MV-4-11 (cell line): ENCODE data around the gene PROSER2.
"Not testable (repeated sequence)": the region's sequence is repeated elsewhere in the genome, so short reads cannot be mapped to it uniquely, and the experiment has no call there.

Source experiments
- DNase-seq: peaks from one replicate; lab custom pipeline; 2025; lab: John Stamatoyannopoulos, UW

Gene PROSER2

GRCh38 chr10:11835704-11836103, 12.5 kb downstream of the PROSER2 start:
- DNase-seq: no peak

GRCh38 chr10:11837372-11838161, 14.4 kb downstream of the PROSER2 start:
- no peak for DNase-seq

- no peak for DNase-seq
Measured at GRCh38 chr10:11838298-11838852, 15.2 kb downstream of the PROSER2 start.

GRCh38 chr10:11841375-11841774, 18.2 kb downstream of the PROSER2 start:
- DNase-seq: no peak

- DNase-seq: no peak
Measured at GRCh38 chr10:11842411-11842810, 19.3 kb downstream of the PROSER2 start.

- no peak for DNase-seq
Measured at GRCh38 chr10:11845113-11845512, 22.0 kb downstream of the PROSER2 start.

GRCh38 chr10:11846542-11846941, 23.4 kb downstream of the PROSER2 start:
- no peak for DNase-seq

GRCh38 chr10:11849277-11849676, 26.1 kb downstream of the PROSER2 start:
- DNase-seq: no peak

- DNase-seq: peak; percentile 99
Measured at GRCh38 chr10:11849911-11850310, 26.8 kb downstream of the PROSER2 start.

- DNase-seq: no peak
Measured at GRCh38 chr10:11851910-11852309, 28.8 kb downstream of the PROSER2 start.

GRCh38 chr10:11852637-11853036, 29.5 kb downstream of the PROSER2 start:
- not testable (repeated sequence) for DNase-seq

GRCh38 chr10:11853468-11853867, 30.3 kb downstream of the PROSER2 start:
- DNase-seq: no peak

- DNase-seq: no peak
Measured at GRCh38 chr10:11854301-11854700, 31.1 kb downstream of the PROSER2 start.

GRCh38 chr10:11856089-11856488, 32.9 kb downstream of the PROSER2 start:
- DNase-seq: no peak

- DNase-seq: no peak
Measured at GRCh38 chr10:11856678-11857077, 33.5 kb downstream of the PROSER2 start.

GRCh38 chr10:11858093-11858492, 34.9 kb downstream of the PROSER2 start:
- DNase-seq: no peak

GRCh38 chr10:11861341-11861740, 38.2 kb downstream of the PROSER2 start:
- no peak for DNase-seq

- no peak for DNase-seq
Measured at GRCh38 chr10:11861811-11862428, 38.8 kb downstream of the PROSER2 start.

GRCh38 chr10:11863353-11864109, 40.4 kb downstream of the PROSER2 start:
- DNase-seq: peak; percentile 20

GRCh38 chr10:11864727-11865126, 41.6 kb downstream of the PROSER2 start:
- DNase-seq: no peak

- DNase-seq: no peak
Measured at GRCh38 chr10:11865561-11865960, 42.4 kb downstream of the PROSER2 start.

GRCh38 chr10:11866199-11866925, 43.2 kb downstream of the PROSER2 start:
- DNase-seq: no peak
